Dendritic cell treated with granulocyte-macrophage colony-stimulating factor and Interleukin-4, amounts not matched to agents 40 ng/mL and 50 ng/mL, for 4 days (primary cell): ENCODE measurements around the gene RPGRIP1L.
"Not testable (repeated sequence)": the region's sequence is repeated elsewhere in the genome, so short reads cannot be mapped to it uniquely, and the experiment has no call there.

Experiments
- H3K27ac Mint-ChIP-seq: one replicate; pipeline ENCODE4 v1.8.0; 2022; ENCODE audit warnings: mild to moderate bottlenecking, mixed read lengths
- H3K27me3 Mint-ChIP-seq: one replicate; pipeline ENCODE4 v1.8.0; 2022; ENCODE audit warnings: mild to moderate bottlenecking, mixed read lengths
- H3K36me3 Mint-ChIP-seq: one replicate; pipeline ENCODE4 v1.8.0; 2022; ENCODE audit warnings: low read depth, mixed read lengths
- H3K4me1 Mint-ChIP-seq: one replicate; pipeline ENCODE4 v1.8.0; 2022; ENCODE audit warnings: low read depth, mixed read lengths
- H3K4me3 Mint-ChIP-seq: one replicate; pipeline ENCODE4 v1.8.0; 2022; ENCODE audit warnings: mild to moderate bottlenecking, moderate library complexity, mixed read lengths
- H3K9me3 Mint-ChIP-seq: one replicate; pipeline ENCODE4 v1.8.0; 2022; ENCODE audit warnings: mixed read lengths
- intact Hi-C: fragments of 100-400 bp; cut with micrococcal nuclease; formaldehyde crosslinking; loops from one replicate; pipeline ENCODE4 v1.15.0; 2022

Gene RPGRIP1L

DNA sequence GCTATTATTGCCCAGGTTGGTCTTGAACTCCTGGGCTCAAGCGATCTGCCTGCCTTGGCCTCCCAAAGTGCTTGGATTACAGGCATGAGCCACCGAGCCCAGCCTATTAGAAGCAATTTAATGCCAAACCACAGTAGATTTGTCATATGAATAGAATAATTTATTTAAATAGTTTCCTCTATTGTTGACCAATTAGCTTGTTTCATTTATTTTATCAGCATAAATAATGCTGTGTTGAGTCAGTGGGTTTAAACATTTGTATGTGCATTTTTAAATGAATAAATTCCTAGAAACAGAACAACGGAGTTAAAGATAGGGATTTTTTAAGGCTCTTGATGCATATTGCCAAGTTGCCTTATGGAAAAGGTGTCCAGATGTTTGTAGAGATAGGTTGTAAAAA, 27.0 kb upstream of the RPGRIP1L start:
- H3K4me1 Mint-ChIP-seq, result peaks cover 17% of the 10 kb centered on the region
- H3K4me3 Mint-ChIP-seq, result no peak overlapping the region
- intact Hi-C loops, result no loop called here
- H3K27me3 Mint-ChIP-seq, result no peaks in the 10 kb centered on the region
- H3K9me3 Mint-ChIP-seq, result no peaks in the 10 kb centered on the region
- H3K36me3 Mint-ChIP-seq, result no peaks in the 10 kb centered on the region
- H3K27ac Mint-ChIP-seq, result no peak overlapping the region

DNA sequence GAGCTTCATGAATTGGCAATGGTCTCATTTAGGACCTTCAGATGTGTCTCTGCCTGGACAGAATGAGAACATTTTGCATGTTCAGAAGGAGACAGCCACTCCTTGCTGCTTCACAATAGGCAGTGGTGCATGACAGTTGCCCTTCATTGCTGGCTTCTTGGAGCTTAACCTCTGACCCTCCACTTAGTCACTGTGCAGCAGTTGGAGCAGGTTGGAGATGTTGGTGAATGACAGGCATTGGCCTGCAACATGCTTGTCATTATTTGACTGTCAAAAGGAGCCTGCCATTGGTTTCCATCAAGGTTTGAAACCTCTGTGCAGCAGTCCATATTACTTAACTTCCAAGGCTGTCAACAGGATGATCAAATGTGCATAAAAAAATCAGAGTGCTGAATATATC, 23.0 kb upstream of the RPGRIP1L start:
- H3K27ac Mint-ChIP-seq, result no peak overlapping the region
- H3K27me3 Mint-ChIP-seq, result no peaks in the 10 kb centered on the region
- intact Hi-C loops, result no loop called here
- H3K9me3 Mint-ChIP-seq, result no peaks in the 10 kb centered on the region
- H3K4me3 Mint-ChIP-seq, result no peak overlapping the region
- no peaks in the 10 kb centered on the region for H3K36me3 Mint-ChIP-seq
- peaks cover 17% of the 10 kb centered on the region for H3K4me1 Mint-ChIP-seq

GRCh38 chr16:53721017-53721416, 17.4 kb upstream of the RPGRIP1L start:
- no peak overlapping the region for H3K27ac Mint-ChIP-seq
- peaks cover 13% of the 10 kb centered on the region for H3K4me1 Mint-ChIP-seq
- H3K36me3 Mint-ChIP-seq, result no peaks in the 10 kb centered on the region
- H3K27me3 Mint-ChIP-seq, result no peaks in the 10 kb centered on the region
- no peak overlapping the region for H3K4me3 Mint-ChIP-seq
- intact Hi-C loops, result no loop called here
- no peaks in the 10 kb centered on the region for H3K9me3 Mint-ChIP-seq

DNA sequence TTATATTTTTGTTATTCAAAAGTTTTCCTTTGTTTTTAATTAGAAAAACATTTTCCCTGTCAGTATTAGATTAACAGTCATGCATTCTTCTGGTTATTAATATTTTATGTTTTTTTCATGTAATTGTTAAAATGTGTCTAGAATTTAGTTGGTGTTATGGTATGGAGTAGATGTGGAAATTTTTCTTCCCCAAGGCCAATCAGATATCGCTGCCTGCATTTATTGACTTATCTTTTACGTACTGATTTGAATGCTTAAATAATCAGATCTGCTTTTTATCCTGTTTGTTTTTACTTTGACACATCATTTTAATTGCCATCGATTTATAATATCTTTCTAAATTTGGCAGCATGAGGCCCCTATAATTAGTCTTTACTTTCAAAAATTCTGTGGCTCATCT, 13.9 kb upstream of the RPGRIP1L start:
- intact Hi-C loops, result no loop called here
- Mint-ChIP-seq H3K4me3 (no peak overlapping the region), H3K36me3 (no peaks in the 10 kb centered on the region), H3K9me3 (no peaks in the 10 kb centered on the region), H3K27ac (no peak overlapping the region), H3K27me3 (no peaks in the 10 kb centered on the region), H3K4me1 (peaks cover 17% of the 10 kb centered on the region)

GRCh38 chr16:53715023-53715384, 11.3 kb upstream of the RPGRIP1L start:
- Mint-ChIP-seq H3K4me1 (peaks cover 17% of the 10 kb centered on the region), H3K27me3 (no peaks in the 10 kb centered on the region), H3K9me3 (no peaks in the 10 kb centered on the region), H3K27ac (no peak overlapping the region), H3K36me3 (no peaks in the 10 kb centered on the region), H3K4me3 (no peak overlapping the region)
- intact Hi-C loops, result no loop called here

GRCh38 chr16:53714205-53715022, 10.8 kb upstream of the RPGRIP1L start:
- H3K27ac Mint-ChIP-seq, result no peak overlapping the region
- H3K9me3 Mint-ChIP-seq, result no peaks in the 10 kb centered on the region
- no peak overlapping the region for H3K4me3 Mint-ChIP-seq
- H3K36me3 Mint-ChIP-seq, result no peaks in the 10 kb centered on the region
- intact Hi-C loops, result no loop called here
- H3K27me3 Mint-ChIP-seq, result no peaks in the 10 kb centered on the region
- H3K4me1 Mint-ChIP-seq, result peaks cover 16% of the 10 kb centered on the region

- H3K9me3 Mint-ChIP-seq, result no peaks in the 10 kb centered on the region
- H3K36me3 Mint-ChIP-seq, result no peaks in the 10 kb centered on the region
- no peak overlapping the region for H3K4me3 Mint-ChIP-seq
- H3K4me1 Mint-ChIP-seq, result peaks cover 8% of the 10 kb centered on the region
- intact Hi-C loops, result no loop called here
- H3K27ac Mint-ChIP-seq, result no peak overlapping the region
- H3K27me3 Mint-ChIP-seq, result no peaks in the 10 kb centered on the region
These were observed 9.9 kb upstream of the RPGRIP1L start for GRCh38 chr16:53713403-53714204.

GRCh38 chr16:53712065-53712464, 8.4 kb upstream of the RPGRIP1L start:
- no peak overlapping the region for H3K4me3 Mint-ChIP-seq
- H3K27me3 Mint-ChIP-seq, result no peaks in the 10 kb centered on the region
- no peaks in the 10 kb centered on the region for H3K36me3 Mint-ChIP-seq
- no peak overlapping the region for H3K27ac Mint-ChIP-seq
- H3K9me3 Mint-ChIP-seq, result no peaks in the 10 kb centered on the region
- peaks cover 14% of the 10 kb centered on the region for H3K4me1 Mint-ChIP-seq
- intact Hi-C loops, result no loop called here

GRCh38 chr16:53711390-53711789, 7.7 kb upstream of the RPGRIP1L start:
- intact Hi-C loops, result no loop called here
- no peak overlapping the region for H3K4me3 Mint-ChIP-seq
- H3K36me3 Mint-ChIP-seq, result no peaks in the 10 kb centered on the region
- H3K27ac Mint-ChIP-seq, result no peak overlapping the region
- no peaks in the 10 kb centered on the region for H3K9me3 Mint-ChIP-seq
- peaks cover 17% of the 10 kb centered on the region for H3K4me1 Mint-ChIP-seq
- no peaks in the 10 kb centered on the region for H3K27me3 Mint-ChIP-seq

- H3K36me3 Mint-ChIP-seq, result peaks cover 7% of the 10 kb centered on the region
These were observed 4.8 kb upstream of the RPGRIP1L start for GRCh38 chr16:53708490-53708889.

GRCh38 chr16:53707671-53708070, 4.0 kb upstream of the RPGRIP1L start:
- peaks cover 7% of the 10 kb centered on the region for H3K36me3 Mint-ChIP-seq
- H3K4me3 Mint-ChIP-seq, result no peak overlapping the region
- H3K4me1 Mint-ChIP-seq, result peaks cover 26% of the 10 kb centered on the region
- H3K27ac Mint-ChIP-seq, result no peak overlapping the region
- H3K9me3 Mint-ChIP-seq, result no peaks in the 10 kb centered on the region
- H3K27me3 Mint-ChIP-seq, result no peaks in the 10 kb centered on the region
- intact Hi-C loops, result loop anchor here (10.0 kb wide), 1 partner anchor 273 kb away; the partner anchor contains the start of gene RBL2

More at GRCh38 chr16:53708490-53708889, 4.8 kb upstream of the RPGRIP1L start:
- Mint-ChIP-seq H3K4me3 (no peak overlapping the region), H3K27ac (no peak overlapping the region), H3K9me3 (no peaks in the 10 kb centered on the region), H3K4me1 (peaks cover 26% of the 10 kb centered on the region), H3K27me3 (no peaks in the 10 kb centered on the region)
- intact Hi-C loops, result loop anchor here (10.0 kb wide), 1 partner anchor 274 kb away; the partner anchor contains the start of gene RBL2

DNA sequence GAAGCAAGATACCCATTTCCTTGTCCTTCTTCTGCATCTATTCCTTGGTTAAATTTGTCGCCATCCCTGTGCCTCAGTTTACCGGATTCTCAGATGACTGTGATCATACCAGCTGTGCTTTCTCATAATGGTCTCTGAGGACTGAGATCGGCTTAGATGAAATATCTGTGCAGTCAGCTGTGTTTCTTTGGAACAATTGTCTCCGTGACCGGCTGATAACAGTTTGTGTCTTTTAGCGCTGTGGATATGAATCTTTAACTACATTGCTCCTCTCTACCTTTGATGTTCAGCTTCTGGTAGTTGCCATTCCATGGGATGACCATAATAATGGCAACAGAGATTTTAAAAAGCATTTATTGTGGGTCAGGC, 770 bp upstream of the RPGRIP1L start:
- Mint-ChIP-seq H3K9me3 (no peaks in the 10 kb centered on the region), H3K4me1 (peaks cover 31% of the 10 kb centered on the region), H3K36me3 (peaks cover 7% of the 10 kb centered on the region), H3K27me3 (no peaks in the 10 kb centered on the region), H3K4me3 (peak overlapping the region; percentile 88), H3K27ac (peak overlapping the region; percentile 83)
- intact Hi-C loops, result loop anchor here (10.0 kb wide), 1 partner anchor 270 kb away; the partner anchor contains the start of gene RBL2

GRCh38 chr16:53698271-53698670, 5.4 kb downstream of the RPGRIP1L start:
- H3K4me3 Mint-ChIP-seq, H3K9me3 Mint-ChIP-seq, H3K36me3 Mint-ChIP-seq, H3K27me3 Mint-ChIP-seq, H3K4me1 Mint-ChIP-seq, intact Hi-C loops, H3K27ac Mint-ChIP-seq: not testable (repeated sequence)

- no peaks in the 10 kb centered on the region for H3K27me3 Mint-ChIP-seq
- H3K4me3 Mint-ChIP-seq, result no peak overlapping the region
- intact Hi-C loops, result no loop called here
- no peaks in the 10 kb centered on the region for H3K4me1 Mint-ChIP-seq
- no peaks in the 10 kb centered on the region for H3K36me3 Mint-ChIP-seq
- H3K27ac Mint-ChIP-seq, result no peak overlapping the region
- H3K9me3 Mint-ChIP-seq, result peaks cover 9% of the 10 kb centered on the region
These were observed 8.6 kb downstream of the RPGRIP1L start for GRCh38 chr16:53695070-53695469.
